Hepatocyte (in vitro differentiated cells): ENCODE data around the gene NDUFAF7. TPM values are rescaled to one million over a fixed set of nuclear protein-coding genes. Genes with fewer than 3 reads are reported as not detected.

ENCODE experiments used
- DNase-seq: peaks from one replicate; pipeline ENCODE4 v3.0.0-alpha.2; 2016; ENCODE audit warnings: low spot score
- H2AFZ ChIP-seq: fragments of 200-600 bp; sonication (generic); 2 replicates; pipeline ENCODE4 v1.6.0; 2016; ENCODE audit warnings: antibody characterized with exemption, mild to moderate bottlenecking
- H3K27ac ChIP-seq: fragments of 200-600 bp; sonication (generic); 2 replicates; pipeline ENCODE4 v1.5.1; 2016; ENCODE audit warnings: mild to moderate bottlenecking
- H3K27me3 ChIP-seq: fragments of 200-600 bp; sonication (generic); 2 replicates; pipeline ENCODE4 v1.6.1; 2016
- H3K36me3 ChIP-seq: fragments of 200-600 bp; sonication (generic); replicated peaks from 2 replicates; pipeline ENCODE4 v1.5.1; 2016; ENCODE audit warnings: low read depth; ENCODE audit not compliant: insufficient read depth
- H3K4me1 ChIP-seq: fragments of 200-600 bp; sonication (generic); 2 replicates; pipeline ENCODE4 v1.5.1; 2016; ENCODE audit warnings: mild to moderate bottlenecking, moderate library complexity; ENCODE audit not compliant: insufficient read depth
- H3K4me2 ChIP-seq: fragments of 200-600 bp; sonication (generic); 2 replicates; pipeline ENCODE4 v1.6.0; 2016
- H3K4me3 ChIP-seq: fragments of 200-600 bp; sonication (generic); 2 replicates; pipeline ENCODE4 v1.5.1; 2016; ENCODE audit warnings: mild to moderate bottlenecking
- H3K79me2 ChIP-seq: fragments of 200-600 bp; sonication (generic); 2 replicates; pipeline ENCODE4 v1.6.0; 2017; ENCODE audit warnings: mild to moderate bottlenecking
- H3K9me2 ChIP-seq: fragments of 200-600 bp; sonication (generic); replicated peaks from 2 replicates; pipeline ENCODE4 v1.6.0; 2017; ENCODE audit warnings: mild to moderate bottlenecking; ENCODE audit not compliant: insufficient read depth
- H3K9me3 ChIP-seq: fragments of 200-600 bp; sonication (generic); 2 replicates; pipeline ENCODE4 v1.5.1; 2016; ENCODE audit warnings: low read depth, mild to moderate bottlenecking
- H4K20me1 ChIP-seq: fragments of 200-600 bp; sonication (generic); 2 replicates; pipeline ENCODE4 v1.6.0; 2016; ENCODE audit warnings: mild to moderate bottlenecking; ENCODE audit not compliant: insufficient read depth, poor library complexity, severe bottlenecking
- CTCF ChIP-seq: fragments of 200-600 bp; sonication (generic); IDR thresholded peaks from 2 replicates; pipeline ENCODE4 v1.5.1; 2016; ENCODE audit warnings: antibody characterized with exemption, mild to moderate bottlenecking; ENCODE audit not compliant: poor library complexity
- EZH2 ChIP-seq: fragments of 200-600 bp; sonication (generic); IDR thresholded peaks from 2 replicates; pipeline ENCODE4 v1.6.1; 2016; ENCODE audit warnings: antibody characterized with exemption, mild to moderate bottlenecking, borderline replicate concordance
- EZH2phosphoT487 ChIP-seq: fragments of 200-600 bp; sonication (generic); IDR thresholded peaks from one replicate; pipeline ENCODE4 v1.6.1; 2018; ENCODE audit warnings: antibody characterized with exemption, mild to moderate bottlenecking, low read depth, moderate library complexity; ENCODE audit not compliant: unreplicated experiment, severe bottlenecking
- WGBS: methylation state at CpG from one replicate; pipeline ENCODE4 v1.1.6; 2016; ENCODE audit warnings: low lambda C conversion rate; ENCODE audit errors: missing lambda C conversion rate; 5-methylcytosine and 5-hydroxymethylcytosine counted together
- polyA plus RNA-seq: library from polyadenylated mRNA; unstranded; fragments of >200 nt; fragmentation: Nextera tagmentation; extraction: Ambion mirVana; gene quantifications from 2 replicates; pipeline ENCODE4 v1.2.1, GENCODE V29; 2016
- total RNA-seq: library from RNA; depleted of rRNA; stranded (reverse); fragments of >200 nt; gene quantifications from 2 replicates; pipeline ENCODE4 v1.2.3, GENCODE V29; 2014

The NDUFAF7 gene
- total and polyA plus RNA-seq, 2 experiments from 2014 or later: 11.8 to 14.7 TPM

GRCh38 chr2:37232131-37232933, 874 bp downstream of the NDUFAF7 start:
- no peak for TF ChIP-seq CTCF
- TF ChIP-seq EZH2: no peak
- no peak for TF ChIP-seq EZH2phosphoT487
- Histone ChIP-seq H3K27me3 (no peaks in the 10 kb centered on the region), H3K4me2 (peak overlapping the region; percentile 89), H4K20me1 (peaks cover 7% of the 10 kb centered on the region), H3K4me1 (peaks cover 20% of the 10 kb centered on the region), H3K9me2 (no peaks in the 10 kb centered on the region), H2AFZ (peak overlapping the region; percentile 89), H3K79me2 (peaks cover 78% of the 10 kb centered on the region), H3K27ac (peak overlapping the region; percentile 96), H3K36me3 (no peaks in the 10 kb centered on the region), H3K9me3 (no peaks in the 10 kb centered on the region), H3K4me3 (peak overlapping the region; percentile 94)
- DNase-seq: peak; percentile 28
- 14% methylated on average over 18 of the region's 18 CpGs for WGBS

- Histone ChIP-seq H3K4me3 (no peak overlapping the region), H3K79me2 (no peaks in the 10 kb centered on the region), H3K9me2 (no peaks in the 10 kb centered on the region), H3K4me2 (no peak overlapping the region), H3K27ac (no peak overlapping the region), H4K20me1 (no peaks in the 10 kb centered on the region), H2AFZ (no peak overlapping the region), H3K4me1 (no peaks in the 10 kb centered on the region), H3K27me3 (no peaks in the 10 kb centered on the region), H3K9me3 (no peaks in the 10 kb centered on the region), H3K36me3 (no peaks in the 10 kb centered on the region)
- TF ChIP-seq EZH2phosphoT487 (no peak), EZH2 (no peak), CTCF (no peak)
- 94% methylated on average over 4 of the region's 4 CpGs for WGBS
- no peak for DNase-seq
These were observed 12.0 kb downstream of the NDUFAF7 start for GRCh38 chr2:37243435-37243834.

- WGBS: 80% methylated on average over 4 of the region's 4 CpGs
- Histone ChIP-seq H3K4me2 (no peak overlapping the region), H3K4me1 (no peaks in the 10 kb centered on the region), H3K27ac (no peak overlapping the region), H3K9me2 (no peaks in the 10 kb centered on the region), H3K36me3 (no peaks in the 10 kb centered on the region), H3K27me3 (no peaks in the 10 kb centered on the region), H2AFZ (no peak overlapping the region), H3K9me3 (no peaks in the 10 kb centered on the region), H3K4me3 (no peak overlapping the region), H4K20me1 (no peaks in the 10 kb centered on the region), H3K79me2 (no peaks in the 10 kb centered on the region)
- DNase-seq: no peak
- TF ChIP-seq EZH2phosphoT487 (no peak), EZH2 (no peak), CTCF (no peak)
These were observed 12.6 kb downstream of the NDUFAF7 start for GRCh38 chr2:37244017-37244416.
